ENCODE results near the gene AOC3.

The AOC3 gene

GRCh38 chr17:42850954-42851353 lies at the start of gene AOC3:
TSS of gene AOC3 (plus strand) at chr17:42851199. CDS start at chr17:42851344, 145 bp downstream.
- H3K4me1 Mint-ChIP-seq (ENCODE audit: low read depth): peaks cover 32% of the 10 kb centered on the region
- H3K4me3 Mint-ChIP-seq: no peak within 1 kb of the TSS
- H3K27me3 Mint-ChIP-seq: peaks cover 6% of the 10 kb centered on the region
- no peaks in the 10 kb centered on the region for H3K9me3 Mint-ChIP-seq
- H3K27ac Mint-ChIP-seq: no peak within 1 kb of the TSS
- H3K36me3 Mint-ChIP-seq (ENCODE audit: low read depth): peaks cover 2% of the 10 kb centered on the region
- intact Hi-C loops (cut with micrococcal nuclease): no loop called here

GRCh38 chr17:42803074-42803883 lies 47.7 kb upstream of the AOC3 start:
- no peaks in the 10 kb centered on the region for H3K9me3 Mint-ChIP-seq
- peaks cover 6% of the 10 kb centered on the region for H3K4me1 Mint-ChIP-seq (ENCODE audit: low read depth)
- intact Hi-C loops (cut with micrococcal nuclease): no loop called here
- no peak overlapping the region for H3K4me3 Mint-ChIP-seq
- peaks cover 7% of the 10 kb centered on the region for H3K27me3 Mint-ChIP-seq
- H3K36me3 Mint-ChIP-seq (ENCODE audit: low read depth): peaks cover under 1% of the 10 kb centered on the region
- no peak overlapping the region for H3K27ac Mint-ChIP-seq

DNA sequence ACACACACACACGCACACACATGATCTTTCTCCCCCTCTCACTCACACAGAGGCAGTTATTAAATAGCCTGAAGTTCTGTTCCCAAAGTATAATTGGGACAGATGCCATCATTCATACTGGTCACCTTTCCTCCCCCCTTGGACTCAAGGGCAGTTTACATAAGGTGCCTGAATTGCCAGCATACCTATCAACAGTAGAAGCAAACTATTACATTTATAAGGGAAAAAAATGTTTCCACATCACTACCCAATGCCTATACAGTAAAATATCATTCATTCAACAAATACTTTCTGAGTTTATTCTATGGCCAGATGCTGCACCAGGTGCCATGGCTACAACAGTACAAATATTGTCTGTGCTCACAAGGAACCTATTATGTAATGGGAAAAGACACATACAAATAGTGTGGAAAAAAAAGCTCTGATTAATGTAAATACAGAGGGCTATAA lies 46.1 kb upstream of the AOC3 start:
- Mint-ChIP-seq H3K36me3 (ENCODE audit: low read depth) (peaks cover 17% of the 10 kb centered on the region), H3K9me3 (no peaks in the 10 kb centered on the region), H3K4me3 (no peak overlapping the region), H3K27ac (no peak overlapping the region), H3K27me3 (peaks cover 7% of the 10 kb centered on the region), H3K4me1 (ENCODE audit: low read depth) (no peaks in the 10 kb centered on the region)
- intact Hi-C loops (cut with micrococcal nuclease): no loop called here

- no peaks in the 10 kb centered on the region for H3K4me1 Mint-ChIP-seq (ENCODE audit: low read depth)
- peaks cover 31% of the 10 kb centered on the region for H3K36me3 Mint-ChIP-seq (ENCODE audit: low read depth)
Observed at GRCh38 chr17:42806249-42806648, 44.8 kb upstream of the AOC3 start.

DNA sequence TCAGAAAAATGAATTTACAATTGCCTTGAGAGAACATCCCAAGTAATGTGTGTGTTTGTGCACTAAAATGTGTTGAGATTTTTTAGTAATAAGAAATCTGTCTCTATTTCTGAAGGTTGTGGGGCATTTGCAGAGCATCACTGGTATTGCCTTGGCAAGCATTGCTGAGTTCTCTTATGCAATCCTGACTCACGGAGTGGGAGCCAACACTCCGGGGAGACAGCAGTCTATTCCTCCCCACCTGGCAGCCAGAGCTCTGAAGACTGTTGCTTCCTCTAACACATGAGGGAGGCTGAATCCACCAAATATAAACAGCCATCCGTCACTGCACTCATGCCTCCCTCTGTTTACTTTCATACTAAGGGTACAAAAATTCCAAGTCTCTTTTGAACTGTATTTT lies 41.7 kb upstream of the AOC3 start:
- Mint-ChIP-seq H3K27ac (no peak overlapping the region), H3K27me3 (no peaks in the 10 kb centered on the region), H3K4me3 (no peak overlapping the region), H3K36me3 (ENCODE audit: low read depth) (peaks cover 57% of the 10 kb centered on the region), H3K4me1 (ENCODE audit: low read depth) (no peaks in the 10 kb centered on the region), H3K9me3 (no peaks in the 10 kb centered on the region)
- intact Hi-C loops (cut with micrococcal nuclease): no loop called here

More at GRCh38 chr17:42806249-42806648, 44.8 kb upstream of the AOC3 start:
- intact Hi-C loops (cut with micrococcal nuclease): no loop called here
- Mint-ChIP-seq H3K27me3 (no peaks in the 10 kb centered on the region), H3K27ac (no peak overlapping the region), H3K4me3 (no peak overlapping the region), H3K9me3 (no peaks in the 10 kb centered on the region)

GRCh38 chr17:42814633-42815399 lies 36.2 kb upstream of the AOC3 start:
- Mint-ChIP-seq H3K9me3 (no peaks in the 10 kb centered on the region), H3K27ac (no peak overlapping the region), H3K27me3 (no peaks in the 10 kb centered on the region), H3K36me3 (ENCODE audit: low read depth) (peaks cover 96% of the 10 kb centered on the region), H3K4me1 (ENCODE audit: low read depth) (peaks cover 7% of the 10 kb centered on the region), H3K4me3 (no peak overlapping the region)
- intact Hi-C loops (cut with micrococcal nuclease): no loop called here

DNA sequence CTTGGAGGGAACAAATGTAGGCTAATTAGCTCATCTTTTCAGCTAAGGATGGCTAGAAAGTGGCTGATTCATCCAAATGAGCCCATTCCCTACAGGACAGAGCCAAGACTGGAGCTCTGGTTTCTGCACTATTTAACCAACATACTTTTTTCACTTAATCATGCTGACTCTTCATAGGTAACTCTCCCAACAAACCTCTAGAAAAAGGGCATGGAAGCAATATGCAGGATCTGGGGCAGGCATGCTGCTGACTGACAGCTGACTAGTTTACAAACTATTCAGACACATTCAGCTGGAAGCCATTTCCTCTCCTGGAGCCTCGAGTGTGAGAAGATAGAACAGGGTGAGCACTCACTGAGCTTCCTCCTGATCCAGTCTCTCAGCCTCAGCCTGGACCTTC lies 33.1 kb upstream of the AOC3 start:
- Mint-ChIP-seq H3K9me3 (no peaks in the 10 kb centered on the region), H3K36me3 (ENCODE audit: low read depth) (peaks cover 92% of the 10 kb centered on the region), H3K27me3 (no peaks in the 10 kb centered on the region), H3K27ac (no peak overlapping the region), H3K4me1 (ENCODE audit: low read depth) (peaks cover 7% of the 10 kb centered on the region), H3K4me3 (no peak overlapping the region)
- intact Hi-C loops (cut with micrococcal nuclease): no loop called here

GRCh38 chr17:42818379-42818778 lies 32.6 kb upstream of the AOC3 start:
- H3K4me1 Mint-ChIP-seq (ENCODE audit: low read depth): peaks cover 8% of the 10 kb centered on the region
- H3K9me3 Mint-ChIP-seq: no peaks in the 10 kb centered on the region
- H3K27ac Mint-ChIP-seq: no peak overlapping the region
- peaks cover 89% of the 10 kb centered on the region for H3K36me3 Mint-ChIP-seq (ENCODE audit: low read depth)
- no peaks in the 10 kb centered on the region for H3K27me3 Mint-ChIP-seq
- intact Hi-C loops (cut with micrococcal nuclease): no loop called here
- H3K4me3 Mint-ChIP-seq: no peak overlapping the region

DNA sequence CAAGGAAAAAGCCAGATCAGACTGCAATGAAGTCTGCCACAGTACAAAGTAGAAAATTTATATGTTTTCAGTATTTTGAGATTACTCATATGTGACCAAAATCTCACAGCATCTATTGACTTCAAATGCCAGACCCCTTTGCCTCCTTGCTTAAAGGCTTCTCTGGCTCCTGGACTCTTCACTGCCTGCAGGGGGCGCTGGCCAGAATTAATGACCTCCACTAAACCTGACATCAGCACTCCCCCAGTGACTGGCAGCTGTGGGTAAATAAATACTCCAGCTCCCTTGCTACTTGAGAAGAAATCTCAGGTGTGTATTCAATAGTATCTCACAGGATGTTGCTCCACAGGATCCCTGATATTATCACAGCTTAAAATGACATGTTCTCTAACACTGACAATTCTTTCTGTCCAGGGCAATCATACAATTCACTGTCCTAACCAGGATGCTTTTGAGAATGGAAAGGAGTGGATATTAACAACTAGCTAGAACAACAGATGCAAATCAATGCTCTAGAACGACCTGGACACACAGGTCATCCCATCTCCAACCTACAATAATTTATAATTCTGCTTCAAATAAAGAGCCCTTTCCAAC lies 31.0 kb upstream of the AOC3 start:
- peaks cover 16% of the 10 kb centered on the region for H3K4me1 Mint-ChIP-seq (ENCODE audit: low read depth)
- no peaks in the 10 kb centered on the region for H3K9me3 Mint-ChIP-seq
- peak overlapping the region; percentile 35 for H3K27ac Mint-ChIP-seq
- peaks cover 80% of the 10 kb centered on the region for H3K36me3 Mint-ChIP-seq (ENCODE audit: low read depth)
- no peak overlapping the region for H3K4me3 Mint-ChIP-seq
- intact Hi-C loops (cut with micrococcal nuclease): loop anchor here (5.0 kb wide), 1 partner anchor 107 kb away; no protein-coding TSS in a partner anchor
- no peaks in the 10 kb centered on the region for H3K27me3 Mint-ChIP-seq

- H3K27ac Mint-ChIP-seq: no peak overlapping the region
- H3K36me3 Mint-ChIP-seq (ENCODE audit: low read depth): peaks cover 69% of the 10 kb centered on the region
- peaks cover 12% of the 10 kb centered on the region for H3K4me1 Mint-ChIP-seq (ENCODE audit: low read depth)
- no peak overlapping the region for H3K4me3 Mint-ChIP-seq
- intact Hi-C loops (cut with micrococcal nuclease): loop anchor here (5.0 kb wide), 1 partner anchor 106 kb away; no protein-coding TSS in a partner anchor
- no peaks in the 10 kb centered on the region for H3K9me3 Mint-ChIP-seq
- no peaks in the 10 kb centered on the region for H3K27me3 Mint-ChIP-seq
Observed at GRCh38 chr17:42821176-42821575, 29.8 kb upstream of the AOC3 start.

GRCh38 chr17:42827472-42827871 lies 23.5 kb upstream of the AOC3 start:
- peaks cover 8% of the 10 kb centered on the region for H3K36me3 Mint-ChIP-seq (ENCODE audit: low read depth)
- peaks cover 6% of the 10 kb centered on the region for H3K27me3 Mint-ChIP-seq
- H3K27ac Mint-ChIP-seq: no peak overlapping the region
- H3K4me1 Mint-ChIP-seq (ENCODE audit: low read depth): peaks cover 19% of the 10 kb centered on the region
- no peaks in the 10 kb centered on the region for H3K9me3 Mint-ChIP-seq
- no peak overlapping the region for H3K4me3 Mint-ChIP-seq
- intact Hi-C loops (cut with micrococcal nuclease): no loop called here

- no peak overlapping the region for H3K27ac Mint-ChIP-seq
- peaks cover 25% of the 10 kb centered on the region for H3K36me3 Mint-ChIP-seq (ENCODE audit: low read depth)
- H3K4me3 Mint-ChIP-seq: no peak overlapping the region
- H3K27me3 Mint-ChIP-seq: peaks cover 6% of the 10 kb centered on the region
- no peaks in the 10 kb centered on the region for H3K9me3 Mint-ChIP-seq
- intact Hi-C loops (cut with micrococcal nuclease): no loop called here
- peaks cover 24% of the 10 kb centered on the region for H3K4me1 Mint-ChIP-seq (ENCODE audit: low read depth)
Observed at GRCh38 chr17:42830971-42831370, 20.0 kb upstream of the AOC3 start.

DNA sequence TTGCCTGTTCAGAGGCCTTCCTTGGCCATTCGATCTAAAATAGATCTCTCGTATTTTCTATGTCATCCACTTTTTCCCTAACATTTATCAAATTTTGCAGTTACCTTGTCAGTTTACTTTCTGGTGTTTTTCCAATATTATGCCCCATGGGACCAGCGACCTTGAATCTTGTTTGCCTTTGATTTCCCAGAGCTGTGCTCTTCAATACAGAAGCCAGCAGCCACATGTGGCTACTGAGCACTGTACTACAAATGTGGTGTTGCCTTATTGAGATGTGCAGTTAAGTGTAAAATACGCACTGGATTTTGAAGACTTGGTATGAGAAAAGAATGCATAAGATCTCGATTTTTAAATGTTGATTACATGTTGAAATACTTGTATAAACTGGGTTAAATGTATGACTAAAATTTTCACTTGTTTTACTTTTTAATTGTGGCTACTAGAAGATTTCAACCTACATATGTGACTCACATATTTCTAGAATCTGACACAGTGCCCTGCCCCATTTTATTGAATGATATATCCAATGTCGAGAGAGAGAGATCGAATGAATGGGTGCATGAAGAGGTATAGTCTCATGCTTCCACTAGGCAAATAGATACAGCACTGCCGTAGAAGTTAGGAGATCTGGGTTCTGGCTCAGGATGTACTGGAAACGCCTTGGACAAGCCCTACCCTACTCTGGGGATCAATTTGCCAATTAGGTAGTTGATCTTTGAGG lies 18.6 kb upstream of the AOC3 start:
- Mint-ChIP-seq H3K4me1 (ENCODE audit: low read depth) (peaks cover 24% of the 10 kb centered on the region), H3K36me3 (ENCODE audit: low read depth) (peaks cover 39% of the 10 kb centered on the region), H3K4me3 (peak overlapping the region; percentile 84), H3K27ac (peak overlapping the region; percentile 96), H3K9me3 (no peaks in the 10 kb centered on the region), H3K27me3 (peaks cover 6% of the 10 kb centered on the region)
- intact Hi-C loops (cut with micrococcal nuclease): no loop called here

Measured in dendritic cell treated with granulocyte-macrophage colony-stimulating factor and Interleukin-4, amounts not matched to agents 40 ng/mL and 50 ng/mL, for 4 days (primary cell).